Lower leg skin (tissue), 3 donors: Measurements from ENCODE around the gene KRR1.

Experiments
- POLR2A ChIP-seq, 2 donors: fragments of 450-650 bp; IDR thresholded peaks; one replicate each; pipeline ENCODE4 v1.6.1; 2016 to 2017; ENCODE audit warnings: antibody characterized with exemption in 2 of 2, mild to moderate bottlenecking in 1 of 2, moderate library complexity in 1 of 2
- TF ChIP-seq, protein P1 (sequence below), 3 donors: fragments of 450-650 bp; IDR thresholded peaks; one replicate each; pipeline ENCODE4 v1.5.1; 2016; ENCODE audit warnings: antibody characterized with exemption in 3 of 3, mild to moderate bottlenecking in 3 of 3, moderate library complexity in 2 of 3

- TF ChIP-seq, protein P1, sequence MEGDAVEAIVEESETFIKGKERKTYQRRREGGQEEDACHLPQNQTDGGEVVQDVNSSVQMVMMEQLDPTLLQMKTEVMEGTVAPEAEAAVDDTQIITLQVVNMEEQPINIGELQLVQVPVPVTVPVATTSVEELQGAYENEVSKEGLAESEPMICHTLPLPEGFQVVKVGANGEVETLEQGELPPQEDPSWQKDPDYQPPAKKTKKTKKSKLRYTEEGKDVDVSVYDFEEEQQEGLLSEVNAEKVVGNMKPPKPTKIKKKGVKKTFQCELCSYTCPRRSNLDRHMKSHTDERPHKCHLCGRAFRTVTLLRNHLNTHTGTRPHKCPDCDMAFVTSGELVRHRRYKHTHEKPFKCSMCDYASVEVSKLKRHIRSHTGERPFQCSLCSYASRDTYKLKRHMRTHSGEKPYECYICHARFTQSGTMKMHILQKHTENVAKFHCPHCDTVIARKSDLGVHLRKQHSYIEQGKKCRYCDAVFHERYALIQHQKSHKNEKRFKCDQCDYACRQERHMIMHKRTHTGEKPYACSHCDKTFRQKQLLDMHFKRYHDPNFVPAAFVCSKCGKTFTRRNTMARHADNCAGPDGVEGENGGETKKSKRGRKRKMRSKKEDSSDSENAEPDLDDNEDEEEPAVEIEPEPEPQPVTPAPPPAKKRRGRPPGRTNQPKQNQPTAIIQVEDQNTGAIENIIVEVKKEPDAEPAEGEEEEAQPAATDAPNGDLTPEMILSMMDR (IDR thresholded peaks at IDR 0.05): no peak
- no peak for TF ChIP-seq POLR2A (IDR thresholded peaks at IDR 0.05)
Observed at GRCh38 chr12:75503866-75504265, 7.5 kb downstream of the KRR1 start.
